HG03571 (cell line): ENCODE measurements around the gene HLA-A.

Experiments
- ATAC-seq: cut with Tn5 transposase; IDR thresholded peaks from one replicate; pipeline ENCODE4 v1.9.1; 2021; ENCODE audit not compliant: unreplicated experiment

The HLA-A gene

DNA sequence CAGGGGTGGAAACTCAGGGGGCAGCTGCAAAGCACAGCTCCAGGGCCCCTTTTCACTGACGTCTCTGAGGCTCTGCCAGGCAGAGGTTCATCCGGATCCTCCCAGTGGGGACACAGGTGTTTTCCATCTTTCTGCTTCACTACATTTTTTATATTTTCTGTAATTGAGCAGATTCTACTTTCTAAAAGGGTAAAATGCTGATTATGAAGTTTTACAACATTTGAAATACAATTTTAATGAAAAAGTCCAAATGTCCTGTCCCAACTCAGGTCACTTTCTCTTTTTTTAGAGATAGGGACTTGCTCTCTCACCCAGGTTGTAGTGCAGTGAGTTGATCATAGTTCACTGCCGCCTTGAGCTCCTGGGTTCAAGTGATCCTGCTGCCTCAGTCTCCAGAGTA is 41.9 kb downstream of the HLA-A start:
- no peak for ATAC-seq

DNA sequence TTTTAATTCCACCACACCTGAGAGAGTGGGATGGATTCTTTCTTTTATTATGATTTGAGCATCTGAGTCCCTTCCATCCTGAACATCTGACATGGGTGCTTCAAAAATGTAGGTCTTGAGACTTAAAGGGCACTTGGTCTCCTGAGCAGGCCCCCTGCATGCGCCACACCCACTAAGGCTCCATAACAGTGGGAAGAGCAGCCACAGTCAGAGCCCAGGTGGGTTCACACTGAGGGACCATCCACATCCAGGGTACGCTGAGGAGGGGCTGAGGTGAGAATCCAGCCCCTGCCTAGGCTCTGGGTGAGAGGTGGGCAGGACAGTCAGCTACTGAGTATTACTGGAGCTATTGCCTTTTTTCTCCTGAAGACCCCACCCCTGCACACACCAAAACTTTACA is 42.7 kb downstream of the HLA-A start:
- no peak for ATAC-seq

DNA sequence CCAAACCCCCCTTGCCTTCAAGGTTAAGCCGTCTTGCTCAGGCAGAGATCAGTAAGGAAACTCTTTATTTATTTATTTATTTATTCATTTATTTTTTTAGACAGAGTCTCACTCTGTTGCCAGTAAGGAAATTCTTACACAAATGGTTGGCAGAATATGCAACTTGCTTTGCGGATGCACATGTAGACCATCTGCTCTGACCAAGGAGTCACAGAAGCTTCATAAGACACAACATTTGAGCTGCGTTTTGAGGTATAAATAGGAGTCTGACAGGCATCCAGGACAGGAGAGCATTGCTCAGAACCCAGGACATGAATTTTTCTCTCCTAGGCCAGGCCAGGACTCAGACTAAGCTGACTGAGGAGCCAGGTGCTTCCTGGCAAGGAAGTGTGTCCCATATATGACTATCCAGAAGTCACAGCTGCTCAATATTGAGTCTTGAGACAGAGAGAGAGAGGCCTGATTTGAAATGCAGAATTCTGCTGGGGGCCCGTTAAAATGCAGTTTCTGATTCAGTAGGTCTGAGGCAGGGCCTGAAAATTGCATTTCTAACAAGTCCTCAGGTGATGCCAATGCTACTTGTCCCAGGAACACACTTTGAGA is 43.9 kb downstream of the HLA-A start:
- ATAC-seq = no peak

DNA sequence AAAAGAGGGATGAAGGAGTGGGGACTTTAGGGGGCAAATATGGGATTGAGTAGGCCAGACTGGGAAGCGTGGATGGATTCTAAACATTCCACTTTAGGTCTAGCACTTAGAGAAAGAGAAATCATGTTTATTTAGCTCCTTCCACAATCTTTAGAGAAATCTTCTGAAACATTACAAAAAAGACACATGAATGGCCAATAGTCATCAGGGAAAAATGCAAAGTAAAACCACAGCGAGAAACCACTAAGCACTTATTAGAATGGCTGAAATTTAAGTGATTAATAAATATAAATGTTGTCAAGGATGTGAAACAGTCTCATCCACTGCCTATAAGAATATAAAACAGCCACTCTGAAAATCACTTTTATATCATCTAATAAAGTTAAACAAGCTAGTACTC is 46.9 kb downstream of the HLA-A start:
- ATAC-seq = no peak

DNA sequence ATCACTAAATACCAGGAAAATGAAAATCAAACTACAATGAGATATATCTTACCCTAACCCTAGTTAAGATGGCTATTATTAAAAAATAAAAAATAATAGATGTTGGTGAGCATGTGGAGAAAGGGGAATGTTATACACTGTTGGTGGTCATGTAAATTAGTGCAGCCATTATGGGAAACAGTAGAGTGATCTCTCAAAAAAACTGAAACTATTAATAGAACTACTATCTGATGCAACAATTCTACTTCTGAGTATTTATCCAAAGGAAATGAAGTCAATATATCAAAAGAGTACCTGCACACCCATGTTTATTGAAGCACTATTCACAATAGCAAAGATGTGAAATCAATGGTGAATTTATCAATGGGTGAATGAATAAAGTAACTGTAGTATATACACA is 48.6 kb downstream of the HLA-A start:
- no peak for ATAC-seq

DNA sequence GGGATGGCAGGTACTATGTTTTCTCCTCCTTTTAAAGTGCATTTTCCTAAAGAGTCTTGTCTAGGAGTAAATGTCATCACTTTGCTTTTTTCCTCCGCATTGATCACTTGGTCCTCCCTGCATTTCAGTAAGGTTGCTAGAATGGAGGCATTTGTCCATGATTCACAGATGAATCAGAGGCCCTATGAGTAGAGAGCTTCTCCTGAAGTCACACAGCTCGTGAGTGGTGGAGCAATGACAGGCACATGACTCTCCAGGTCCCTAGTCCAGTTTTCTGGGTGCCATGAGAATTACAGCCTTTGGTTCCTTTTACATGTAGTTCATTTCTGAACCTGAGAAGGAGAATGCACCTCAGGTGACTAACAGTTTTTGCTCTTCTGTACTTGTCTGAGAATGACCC is 50.5 kb downstream of the HLA-A start:
- ATAC-seq = no peak

DNA sequence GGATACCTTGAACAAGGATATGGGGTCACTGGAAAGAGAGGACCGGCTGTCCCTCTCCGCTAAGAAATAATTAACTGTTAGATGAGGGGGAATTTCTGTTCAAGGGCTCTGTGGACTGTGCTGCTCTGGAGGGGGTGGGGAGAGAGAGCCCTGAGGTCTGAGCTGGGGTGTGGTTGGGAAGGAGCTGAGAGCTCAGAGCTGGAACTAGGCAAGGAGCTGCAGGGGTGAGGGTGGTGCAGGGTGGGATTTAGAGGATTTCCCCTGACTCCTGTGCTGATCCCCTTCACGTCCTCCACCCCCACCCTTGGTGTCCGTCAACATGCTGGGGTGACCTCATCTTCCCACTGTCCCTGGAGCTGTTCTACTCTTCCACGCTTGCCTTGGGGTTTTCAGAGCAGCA is 52.5 kb downstream of the HLA-A start:
- ATAC-seq = no peak

DNA sequence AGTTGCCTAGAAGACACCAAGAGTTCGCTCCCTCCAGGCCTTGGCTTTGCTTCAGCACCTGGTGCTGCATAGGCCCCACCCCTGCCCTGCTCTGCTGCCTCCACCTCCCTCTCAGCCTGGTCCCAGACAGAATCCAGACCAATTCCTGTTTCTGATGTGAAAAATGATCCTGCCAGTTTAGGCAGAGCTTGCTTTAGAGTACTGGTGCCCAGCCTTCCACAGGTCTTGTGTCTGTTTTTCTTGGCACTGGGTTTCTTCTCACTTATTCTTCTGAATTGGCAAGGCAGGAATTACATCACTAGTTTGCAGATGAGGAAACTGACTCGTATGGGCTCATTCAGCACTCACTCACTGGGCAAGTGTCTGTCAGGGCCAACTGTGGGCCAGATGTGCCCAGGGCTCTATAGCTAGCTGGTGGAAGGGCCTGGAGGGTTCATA is 53.0 kb downstream of the HLA-A start:
- no peak for ATAC-seq
